ENCODE results near the gene TGFBR2. TPM values are rescaled to one million over a fixed set of nuclear protein-coding genes. Genes with fewer than 3 reads are reported as not detected.
A peak's percentile ranks its signal among the peaks of the same experiment; 100 is the strongest.

The TGFBR2 gene
- total RNA-seq, 1 donor from 2014 or later: 19.5 TPM

DNA sequence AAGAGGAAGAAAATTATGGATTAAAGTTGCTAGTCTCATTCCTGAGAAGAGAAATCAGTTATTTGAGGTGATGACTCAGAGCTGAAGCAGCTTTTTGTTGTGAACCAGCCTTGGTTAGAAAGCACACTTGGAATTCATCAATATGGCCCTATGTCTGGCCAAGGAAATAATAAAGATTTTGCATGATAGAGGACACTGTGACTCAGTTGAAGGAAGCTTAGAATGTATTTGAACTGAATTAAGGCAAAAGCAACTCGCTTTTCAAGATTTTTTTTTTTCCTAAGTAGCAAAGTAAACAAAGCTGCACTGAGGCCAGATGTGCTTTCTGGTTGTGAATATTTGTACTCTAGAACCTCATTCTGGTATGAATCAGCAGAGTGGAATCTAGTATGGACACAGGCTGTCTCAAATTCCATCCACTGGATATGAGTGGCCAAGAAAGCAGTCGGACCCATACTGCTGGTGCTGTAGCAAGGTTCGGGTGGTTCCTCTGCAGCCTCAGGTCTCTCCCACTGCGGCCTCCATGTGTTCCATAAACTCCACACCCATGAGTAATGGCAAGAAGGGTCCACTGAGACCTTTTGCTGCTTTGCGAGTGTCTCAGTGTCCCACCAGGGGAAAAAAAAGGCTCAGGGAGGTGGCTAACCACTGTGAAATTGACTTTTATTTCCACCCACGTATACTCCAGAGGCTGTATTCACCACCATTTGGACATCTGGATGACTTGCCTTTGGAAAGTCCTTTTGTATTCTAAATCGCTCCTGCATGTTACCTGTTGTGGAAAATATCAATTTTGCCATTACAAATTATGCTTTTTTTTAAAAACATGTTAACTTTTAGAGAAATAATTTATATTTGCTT is 53.1 kb downstream of the TGFBR2 start:
- no peaks in the 10 kb centered on the region for H3K27me3 Mint-ChIP-seq (ENCODE audit: low read depth)
- intact Hi-C loops (cut with micrococcal nuclease): loop anchor here (2.0 to 10.0 kb wide), 5 partner anchors 13 to 1815 kb away; partner anchors contain the start of gene TGFBR2
- peaks cover 77% of the 10 kb centered on the region for H3K36me3 Mint-ChIP-seq (ENCODE audit: low read depth)

DNA sequence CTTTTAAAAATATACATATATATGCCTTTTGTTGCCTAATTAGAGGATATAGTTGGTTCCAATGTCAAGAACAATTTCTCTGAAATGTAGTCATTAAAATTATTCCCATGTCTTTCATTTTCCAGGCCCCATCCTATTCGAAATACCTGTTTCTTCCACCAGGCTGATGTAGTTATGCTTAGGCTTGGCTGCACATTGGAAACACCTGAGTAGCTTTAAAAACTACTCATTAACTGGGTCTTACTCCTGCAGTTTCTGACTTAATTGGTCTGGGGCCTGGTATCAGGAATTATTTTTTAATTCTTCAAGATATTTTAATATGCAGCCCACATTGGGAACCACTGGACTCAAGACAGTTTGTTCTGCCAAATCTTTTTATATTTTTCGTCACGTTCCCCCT is 53.7 kb downstream of the TGFBR2 start:
- Mint-ChIP-seq H3K36me3 (ENCODE audit: low read depth) (peaks cover 71% of the 10 kb centered on the region), H3K9me3 (no peaks in the 10 kb centered on the region), H3K4me1 (ENCODE audit: low read depth) (peaks cover 89% of the 10 kb centered on the region), H3K4me3 (ENCODE audit: low read depth) (no peak overlapping the region), H3K27ac (no peak overlapping the region), H3K27me3 (ENCODE audit: low read depth) (no peaks in the 10 kb centered on the region)
- DNase-seq (ENCODE audit: low spot score): no peak
- intact Hi-C loops (cut with micrococcal nuclease): no loop called here

More for the DNA sequence above, 53.1 kb downstream of the TGFBR2 start:
- no peak for DNase-seq (ENCODE audit: low spot score)
- Mint-ChIP-seq H3K4me3 (ENCODE audit: low read depth) (peak overlapping the region; percentile 76), H3K4me1 (ENCODE audit: low read depth) (peaks cover 89% of the 10 kb centered on the region), H3K27ac (peak overlapping the region; percentile 92), H3K9me3 (no peaks in the 10 kb centered on the region)

DNA sequence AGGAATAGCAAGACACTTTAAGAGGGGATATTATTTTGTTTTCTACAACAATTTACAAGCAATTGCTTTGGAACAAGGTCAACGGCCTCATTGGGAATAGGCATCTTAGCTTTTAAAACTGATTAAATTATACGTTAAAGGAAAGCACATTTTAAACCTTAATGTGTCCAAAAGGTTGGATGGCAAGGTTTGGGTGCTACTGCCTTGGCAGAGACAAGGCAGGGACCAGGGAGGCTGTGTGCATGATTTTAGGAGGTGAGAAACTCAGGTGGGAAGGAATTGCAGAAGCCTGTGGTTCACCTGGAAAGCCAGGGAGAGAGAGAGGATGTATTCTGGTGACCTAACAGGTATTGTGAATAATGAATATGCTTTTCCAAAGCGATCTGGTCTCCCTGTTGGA is 54.3 kb downstream of the TGFBR2 start:
- intact Hi-C loops (cut with micrococcal nuclease): no loop called here
- Mint-ChIP-seq H3K4me1 (ENCODE audit: low read depth) (peaks cover 89% of the 10 kb centered on the region), H3K9me3 (no peaks in the 10 kb centered on the region), H3K4me3 (ENCODE audit: low read depth) (peak overlapping the region; percentile 24), H3K27me3 (ENCODE audit: low read depth) (no peaks in the 10 kb centered on the region), H3K36me3 (ENCODE audit: low read depth) (peaks cover 68% of the 10 kb centered on the region), H3K27ac (peak overlapping the region; percentile 70)
- DNase-seq (ENCODE audit: low spot score): no peak

DNA sequence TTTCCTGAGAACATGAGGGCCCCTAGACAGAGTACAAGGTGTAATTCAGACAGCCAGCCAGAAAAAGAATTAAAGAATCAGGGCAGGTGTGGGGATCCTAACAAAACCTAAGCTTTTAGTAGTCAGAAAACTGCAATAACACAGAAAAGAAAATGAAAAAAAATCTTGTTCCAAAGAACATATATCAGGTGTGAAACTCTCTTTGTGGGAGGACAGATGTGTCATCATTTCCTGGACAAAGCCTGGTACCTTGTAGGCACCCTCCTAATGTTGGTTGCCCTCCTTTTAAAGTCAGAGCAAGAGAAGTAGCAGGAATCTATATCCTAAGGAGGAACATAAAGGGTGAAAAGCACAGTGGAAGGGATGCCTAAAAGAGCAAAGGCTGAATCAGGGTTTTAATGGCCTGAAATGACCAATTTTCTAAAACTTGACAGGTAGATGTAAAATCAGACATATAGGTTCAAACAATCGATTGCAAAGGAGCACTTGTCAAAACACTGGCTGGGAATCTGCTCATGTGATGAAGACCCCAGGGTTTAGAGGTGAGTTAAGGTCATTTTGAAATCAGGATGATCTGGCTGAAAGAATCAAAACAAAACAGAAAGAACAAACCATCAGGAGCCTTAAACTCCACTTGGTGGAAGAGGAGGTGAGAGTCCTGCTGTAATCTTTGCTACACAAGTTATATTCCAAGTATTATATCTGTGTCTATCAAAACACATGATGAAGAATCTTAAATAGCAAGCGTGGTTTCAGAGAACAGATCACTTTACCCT is 54.9 kb downstream of the TGFBR2 start:
- H3K4me1 Mint-ChIP-seq (ENCODE audit: low read depth): peaks cover 87% of the 10 kb centered on the region
- no peaks in the 10 kb centered on the region for H3K27me3 Mint-ChIP-seq (ENCODE audit: low read depth)
- H3K9me3 Mint-ChIP-seq: no peaks in the 10 kb centered on the region
- H3K27ac Mint-ChIP-seq: peak overlapping the region; percentile 70
- peaks cover 62% of the 10 kb centered on the region for H3K36me3 Mint-ChIP-seq (ENCODE audit: low read depth)
- H3K4me3 Mint-ChIP-seq (ENCODE audit: low read depth): peak overlapping the region; percentile 10
- intact Hi-C loops (cut with micrococcal nuclease): no loop called here
- no peak for DNase-seq (ENCODE audit: low spot score)

DNA sequence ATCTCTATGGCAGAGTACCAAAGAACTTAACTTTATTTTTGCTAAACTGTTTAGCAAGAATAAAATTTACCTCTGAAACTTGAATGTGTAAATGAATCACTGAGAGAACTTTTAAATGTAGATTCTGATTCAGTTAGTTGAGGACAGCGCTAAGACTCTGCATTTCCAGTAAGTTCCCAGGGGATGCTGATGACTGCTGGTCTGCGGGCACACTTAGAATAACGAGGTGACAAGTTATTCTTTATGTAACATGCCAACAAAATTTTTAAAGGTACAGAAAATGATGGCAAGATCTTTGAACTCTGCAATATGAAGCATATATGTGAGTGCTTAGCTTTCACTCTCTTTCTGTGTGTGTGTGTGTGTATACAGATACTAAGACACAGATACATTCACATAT is 56.4 kb downstream of the TGFBR2 start:
- peaks cover 84% of the 10 kb centered on the region for H3K4me1 Mint-ChIP-seq (ENCODE audit: low read depth)
- intact Hi-C loops (cut with micrococcal nuclease): no loop called here
- no peaks in the 10 kb centered on the region for H3K9me3 Mint-ChIP-seq
- H3K36me3 Mint-ChIP-seq (ENCODE audit: low read depth): peaks cover 51% of the 10 kb centered on the region
- H3K27me3 Mint-ChIP-seq (ENCODE audit: low read depth): no peaks in the 10 kb centered on the region
- DNase-seq (ENCODE audit: low spot score): no peak
- H3K27ac Mint-ChIP-seq: peak overlapping the region; percentile 54
- H3K4me3 Mint-ChIP-seq (ENCODE audit: low read depth): no peak overlapping the region

DNA sequence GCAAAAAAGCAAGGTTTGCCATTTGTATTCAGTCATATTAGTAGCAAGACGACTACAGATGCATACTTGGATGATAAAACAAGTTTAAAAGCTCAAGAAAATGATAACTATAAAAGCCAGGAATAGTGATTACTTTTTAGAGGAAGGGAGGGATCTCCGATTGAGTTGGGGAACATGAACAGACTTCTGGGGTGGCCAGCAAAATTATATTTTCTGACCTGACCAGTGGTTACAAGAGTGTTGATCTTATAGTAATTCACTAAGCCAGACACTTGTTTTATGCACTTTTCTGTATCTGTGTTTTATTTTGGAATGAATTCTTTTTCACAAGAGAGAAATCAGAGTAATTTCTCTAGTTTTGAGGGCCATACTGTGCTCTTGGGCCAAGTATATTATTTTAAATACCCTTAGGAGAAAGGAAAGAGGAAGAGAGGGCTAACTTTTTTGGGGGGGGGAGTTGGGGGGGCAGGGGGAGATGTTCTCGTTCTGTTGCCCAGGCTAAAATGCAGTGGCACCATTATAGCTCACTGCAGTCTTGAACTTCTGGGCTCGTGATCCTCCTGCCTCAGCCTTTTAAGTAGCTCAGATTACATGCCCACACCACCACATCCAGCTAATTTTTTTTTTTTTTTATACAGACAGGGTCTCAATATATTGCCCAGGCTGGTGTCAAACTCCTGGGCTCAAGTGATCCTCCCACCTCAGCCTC is 57.3 kb downstream of the TGFBR2 start:
- H3K36me3 Mint-ChIP-seq (ENCODE audit: low read depth): peaks cover 57% of the 10 kb centered on the region

DNA sequence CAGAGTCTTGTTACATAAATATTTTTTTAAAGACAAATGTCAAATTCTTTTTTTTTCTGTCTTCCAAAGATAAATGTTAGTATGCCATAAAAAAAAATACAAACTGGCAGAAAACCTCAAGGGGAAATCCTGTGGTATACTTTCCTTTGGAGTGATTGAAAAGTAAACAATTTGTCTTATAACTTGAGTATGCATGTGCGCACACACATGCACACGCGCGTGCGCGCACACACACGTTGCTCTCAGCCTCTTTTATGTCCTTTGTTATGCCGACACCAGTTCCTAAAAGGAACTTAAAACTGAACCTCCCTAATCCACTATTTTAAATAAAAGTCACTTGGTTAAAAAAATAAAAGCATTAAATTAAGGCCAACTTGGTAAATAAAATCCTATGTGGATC is 58.1 kb downstream of the TGFBR2 start:
- Mint-ChIP-seq H3K27ac (peak overlapping the region; percentile 75), H3K27me3 (ENCODE audit: low read depth) (no peaks in the 10 kb centered on the region), H3K9me3 (no peaks in the 10 kb centered on the region), H3K36me3 (ENCODE audit: low read depth) (peaks cover 58% of the 10 kb centered on the region), H3K4me3 (ENCODE audit: low read depth) (no peak overlapping the region), H3K4me1 (ENCODE audit: low read depth) (peaks cover 82% of the 10 kb centered on the region)
- no peak for DNase-seq (ENCODE audit: low spot score)
- intact Hi-C loops (cut with micrococcal nuclease): no loop called here

More for the DNA sequence above, 57.3 kb downstream of the TGFBR2 start:
- Mint-ChIP-seq H3K9me3 (no peaks in the 10 kb centered on the region), H3K27ac (peak overlapping the region; percentile 71), H3K4me1 (ENCODE audit: low read depth) (peaks cover 86% of the 10 kb centered on the region), H3K4me3 (ENCODE audit: low read depth) (peak overlapping the region; percentile 44), H3K27me3 (ENCODE audit: low read depth) (no peaks in the 10 kb centered on the region)
- intact Hi-C loops (cut with micrococcal nuclease): no loop called here
- DNase-seq (ENCODE audit: low spot score): no peak

DNA sequence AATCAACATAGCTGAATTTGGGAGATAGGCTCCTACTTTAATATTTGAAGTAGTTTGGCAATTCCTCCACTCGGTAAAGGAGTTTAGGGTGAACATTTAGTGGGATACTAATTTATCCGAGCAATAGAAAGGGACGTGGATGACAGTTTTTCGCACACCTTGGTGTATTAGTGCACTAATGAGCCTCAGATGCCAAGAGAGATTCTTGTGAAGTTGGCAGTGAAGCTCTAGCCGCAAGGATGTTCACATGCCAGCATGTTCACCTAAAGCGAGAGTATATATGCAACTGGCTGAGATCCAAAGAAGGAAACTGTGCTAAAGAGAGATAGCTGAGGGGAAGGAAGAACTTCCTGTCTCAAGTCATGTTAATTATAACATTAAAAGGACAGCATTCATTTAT is 58.5 kb downstream of the TGFBR2 start:
- peak overlapping the region; percentile 40 for H3K4me3 Mint-ChIP-seq (ENCODE audit: low read depth)
- no peak for DNase-seq (ENCODE audit: low spot score)
- intact Hi-C loops (cut with micrococcal nuclease): no loop called here
- no peaks in the 10 kb centered on the region for H3K9me3 Mint-ChIP-seq
- peaks cover 83% of the 10 kb centered on the region for H3K4me1 Mint-ChIP-seq (ENCODE audit: low read depth)
- no peaks in the 10 kb centered on the region for H3K27me3 Mint-ChIP-seq (ENCODE audit: low read depth)
- peak overlapping the region; percentile 75 for H3K27ac Mint-ChIP-seq
- peaks cover 63% of the 10 kb centered on the region for H3K36me3 Mint-ChIP-seq (ENCODE audit: low read depth)

DNA sequence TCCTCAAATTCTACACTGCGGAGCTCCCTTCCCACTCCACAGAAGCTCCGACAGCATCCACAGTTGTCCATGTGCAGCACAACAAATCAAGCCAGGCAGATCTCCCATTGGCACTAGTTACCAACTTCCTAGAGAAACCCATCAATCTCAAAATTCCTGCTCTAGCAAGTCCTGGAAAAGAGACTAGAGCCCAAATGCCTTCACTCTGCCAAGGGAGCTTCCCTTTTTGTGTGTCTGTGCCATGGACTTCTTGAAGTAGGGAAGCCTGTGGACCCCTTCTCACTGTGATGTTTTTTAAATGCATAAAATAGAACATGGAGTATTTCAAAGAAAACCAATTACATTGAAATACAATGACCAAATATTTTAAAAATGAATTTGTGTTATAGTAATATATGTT is 59.1 kb downstream of the TGFBR2 start:
- Mint-ChIP-seq H3K36me3 (ENCODE audit: low read depth) (peaks cover 67% of the 10 kb centered on the region), H3K27ac (peak overlapping the region; percentile 75), H3K9me3 (no peaks in the 10 kb centered on the region), H3K4me3 (ENCODE audit: low read depth) (no peak overlapping the region), H3K4me1 (ENCODE audit: low read depth) (peaks cover 84% of the 10 kb centered on the region), H3K27me3 (ENCODE audit: low read depth) (no peaks in the 10 kb centered on the region)
- no peak for DNase-seq (ENCODE audit: low spot score)
- intact Hi-C loops (cut with micrococcal nuclease): no loop called here

DNA sequence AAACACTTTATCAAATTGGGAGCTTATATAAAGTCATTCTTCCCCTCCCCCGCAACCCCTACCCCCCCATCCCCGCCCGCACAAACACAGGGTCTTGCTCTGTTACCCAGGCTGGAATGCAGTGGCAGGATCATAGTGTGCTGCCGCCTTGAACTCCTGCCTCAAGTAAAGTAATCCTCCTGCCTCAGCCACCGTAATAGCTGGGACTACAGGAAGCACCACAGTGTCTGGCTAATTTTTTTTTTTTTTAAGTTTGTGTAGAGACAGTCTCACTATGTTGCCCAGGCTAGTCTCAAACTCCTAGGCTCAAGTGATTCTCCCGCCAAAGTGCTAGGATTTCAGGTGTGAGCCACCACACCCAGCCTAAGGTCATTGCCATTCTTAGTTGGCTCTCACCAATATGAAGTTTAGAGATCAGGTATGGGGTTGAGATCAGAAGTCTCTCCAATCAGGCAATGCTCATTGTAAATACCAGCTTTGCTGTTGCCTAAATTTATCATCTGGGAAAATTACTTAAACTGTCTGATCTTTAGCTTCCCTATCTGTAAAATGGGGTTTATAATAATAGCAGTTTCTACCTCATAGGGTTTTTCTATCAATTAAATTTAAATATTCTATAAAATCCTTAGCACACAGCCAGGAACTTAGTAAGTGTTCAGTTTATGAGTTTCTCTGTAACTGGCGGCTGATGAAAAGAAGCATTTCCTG is 60.3 kb downstream of the TGFBR2 start:
- DNase-seq (ENCODE audit: low spot score): no peak
- peak overlapping the region; percentile 33 for H3K4me3 Mint-ChIP-seq (ENCODE audit: low read depth)
- H3K27me3 Mint-ChIP-seq (ENCODE audit: low read depth): no peaks in the 10 kb centered on the region
- peaks cover 83% of the 10 kb centered on the region for H3K4me1 Mint-ChIP-seq (ENCODE audit: low read depth)
- H3K9me3 Mint-ChIP-seq: no peaks in the 10 kb centered on the region
- intact Hi-C loops (cut with micrococcal nuclease): loop anchor here (1.0 kb wide), 1 partner anchor 8 kb away; no protein-coding TSS in a partner anchor
- peak overlapping the region; percentile 77 for H3K27ac Mint-ChIP-seq
- H3K36me3 Mint-ChIP-seq (ENCODE audit: low read depth): peaks cover 67% of the 10 kb centered on the region

DNA sequence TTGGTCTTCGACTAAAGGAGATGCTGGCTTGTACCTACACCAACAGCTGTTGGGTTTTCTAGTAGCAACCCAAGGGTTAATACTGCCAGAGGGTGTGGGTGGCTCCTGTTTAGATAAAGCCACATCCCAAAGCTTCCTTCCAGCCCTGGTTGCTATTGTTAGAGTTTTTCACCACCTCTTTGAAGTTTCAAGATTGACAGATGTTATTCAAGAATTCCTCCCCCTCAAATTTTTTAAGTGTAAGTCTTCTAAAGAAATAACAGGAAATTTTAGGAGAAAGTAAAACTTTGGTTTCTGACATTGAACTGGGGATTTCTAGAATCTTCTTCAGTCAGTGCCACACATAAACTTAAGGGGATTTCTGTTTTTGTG is 60.9 kb downstream of the TGFBR2 start:
- H3K4me3 Mint-ChIP-seq (ENCODE audit: low read depth): no peak overlapping the region
- no peaks in the 10 kb centered on the region for H3K27me3 Mint-ChIP-seq (ENCODE audit: low read depth)
- H3K9me3 Mint-ChIP-seq: no peaks in the 10 kb centered on the region
- intact Hi-C loops (cut with micrococcal nuclease): loop anchor here (1.0 kb wide), 1 partner anchor 9 kb away; no protein-coding TSS in a partner anchor
- no peak for DNase-seq (ENCODE audit: low spot score)
- peaks cover 67% of the 10 kb centered on the region for H3K36me3 Mint-ChIP-seq (ENCODE audit: low read depth)
- peaks cover 83% of the 10 kb centered on the region for H3K4me1 Mint-ChIP-seq (ENCODE audit: low read depth)
- H3K27ac Mint-ChIP-seq: peak overlapping the region; percentile 77

DNA sequence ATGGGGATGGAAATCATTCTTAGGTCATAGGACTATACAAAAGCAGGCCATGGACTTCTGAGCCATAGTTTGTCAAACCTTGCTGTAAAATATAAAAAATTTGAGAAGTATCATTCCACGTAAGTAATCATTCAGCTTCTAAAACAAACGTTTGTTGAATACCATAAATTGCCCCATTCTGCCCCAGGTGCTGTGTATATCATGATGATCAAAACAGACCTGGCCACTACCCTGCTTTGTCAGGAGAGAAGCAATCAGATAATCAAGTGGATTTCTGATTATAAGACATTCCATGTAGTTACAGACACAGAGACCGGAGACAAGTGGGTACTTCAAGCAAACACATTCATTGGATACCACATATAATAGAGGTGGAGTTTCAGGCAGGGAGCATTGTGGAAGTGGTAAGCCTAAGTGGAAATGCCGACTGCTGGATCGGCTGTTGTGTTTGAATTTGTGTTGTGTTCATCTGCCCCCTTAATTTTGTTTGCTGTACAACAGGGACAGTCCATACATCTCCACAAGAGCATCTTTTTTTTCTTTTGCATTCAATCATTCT is 61.7 kb downstream of the TGFBR2 start:
- Mint-ChIP-seq H3K9me3 (no peaks in the 10 kb centered on the region), H3K4me1 (ENCODE audit: low read depth) (peaks cover 82% of the 10 kb centered on the region), H3K27ac (peak overlapping the region; percentile 29), H3K27me3 (ENCODE audit: low read depth) (no peaks in the 10 kb centered on the region), H3K36me3 (ENCODE audit: low read depth) (peaks cover 71% of the 10 kb centered on the region), H3K4me3 (ENCODE audit: low read depth) (no peak overlapping the region)
- intact Hi-C loops (cut with micrococcal nuclease): no loop called here
- DNase-seq (ENCODE audit: low spot score): no peak
